SU-DHL-6 (cell line): Measurements from ENCODE around the gene TTC3.

Experiments
- H2AFZ ChIP-seq: fragments of 200-600 bp; sonication (generic); 2 replicates; pipeline ENCODE4 v1.6.1; 2014; ENCODE audit warnings: low read depth, mild to moderate bottlenecking, moderate library complexity, mixed read lengths, antibody characterized with exemption, low read length; ENCODE audit not compliant: severe bottlenecking
- H3F3A ChIP-seq: fragments of 200-600 bp; shearing (Covaris generic); 2 replicates; pipeline ENCODE4 v1.6.0; 2016; ENCODE audit warnings: antibody characterized with exemption, mild to moderate bottlenecking; ENCODE audit not compliant: insufficient read depth
- H3K27ac ChIP-seq: fragments of 200-600 bp; sonication (generic); 2 replicates; pipeline ENCODE4 v1.5.1; 2016; ENCODE audit warnings: low read depth, mild to moderate bottlenecking, low read length, moderate library complexity, mixed read lengths
- H3K27me3 ChIP-seq: fragments of 200-600 bp; sonication (generic), shearing (Covaris generic); 2 replicates; pipeline ENCODE4 v1.6.0; 2014; ENCODE audit warnings: mild to moderate bottlenecking, low read length
- H3K36me3 ChIP-seq: fragments of 200-600 bp; sonication (generic); 2 replicates; pipeline ENCODE4 v1.6.1; 2014; ENCODE audit warnings: mild to moderate bottlenecking, low read length, mixed read lengths
- H3K4me2 ChIP-seq: fragments of 300-600, 200-600 bp; shearing (Covaris generic), sonication (generic); 2 replicates; pipeline ENCODE4 v1.6.0; 2014; ENCODE audit warnings: low read length, low read depth, mild to moderate bottlenecking; ENCODE audit not compliant: poor library complexity, severe bottlenecking
- H3K4me3 ChIP-seq: fragments of 200-600 bp; sonication (generic); 2 replicates; pipeline ENCODE4 v1.5.1; 2014; ENCODE audit warnings: antibody characterized with exemption, low read length, mild to moderate bottlenecking, mixed read lengths; ENCODE audit not compliant: insufficient read depth, poor library complexity, severe bottlenecking
- H3K79me2 ChIP-seq: fragments of 200-600 bp; sonication (generic); 2 replicates; pipeline ENCODE4 v1.6.1; 2014; ENCODE audit warnings: mild to moderate bottlenecking, low read length, moderate library complexity; ENCODE audit not compliant: insufficient read depth
- H3K9ac ChIP-seq: fragments of 200-600 bp; sonication (generic); 2 replicates; pipeline ENCODE4 v1.7.0; 2014; ENCODE audit warnings: mild to moderate bottlenecking, low read length
- H3K9me2 ChIP-seq: fragments of 200-600 bp; sonication (generic); replicated peaks from 2 replicates; pipeline ENCODE4 v1.6.1; 2014; ENCODE audit warnings: low read length; ENCODE audit not compliant: insufficient read depth
- H3K9me3 ChIP-seq: fragments of 200-600 bp; sonication (generic); 2 replicates; pipeline ENCODE4 v1.6.1; 2014; ENCODE audit warnings: low read length, mixed read lengths; ENCODE audit not compliant: insufficient read depth
- H4K20me1 ChIP-seq: fragments of 200-600 bp; sonication (generic); 2 replicates; pipeline ENCODE4 v1.6.1; 2014; ENCODE audit warnings: low read depth, mild to moderate bottlenecking, antibody characterized with exemption, low read length, moderate library complexity, mixed read lengths
- EZH2phosphoT487 ChIP-seq: fragments of 200-600 bp; sonication (generic), shearing (Covaris generic); conservative IDR thresholded peaks from 2 replicates; pipeline ENCODE4 v1.6.1; 2018; ENCODE audit warnings: mild to moderate bottlenecking, antibody characterized with exemption, low read length, moderate library complexity, mixed read lengths
- TF ChIP-seq, protein P1 (sequence below): fragments of 200-600 bp; sonication (generic); IDR thresholded peaks from one replicate; pipeline ENCODE4 v1.5.1; 2017; ENCODE audit warnings: antibody characterized with exemption, mild to moderate bottlenecking, low read length, moderate library complexity; ENCODE audit not compliant: insufficient read depth, poor library complexity, severe bottlenecking

The TTC3 gene

DNA sequence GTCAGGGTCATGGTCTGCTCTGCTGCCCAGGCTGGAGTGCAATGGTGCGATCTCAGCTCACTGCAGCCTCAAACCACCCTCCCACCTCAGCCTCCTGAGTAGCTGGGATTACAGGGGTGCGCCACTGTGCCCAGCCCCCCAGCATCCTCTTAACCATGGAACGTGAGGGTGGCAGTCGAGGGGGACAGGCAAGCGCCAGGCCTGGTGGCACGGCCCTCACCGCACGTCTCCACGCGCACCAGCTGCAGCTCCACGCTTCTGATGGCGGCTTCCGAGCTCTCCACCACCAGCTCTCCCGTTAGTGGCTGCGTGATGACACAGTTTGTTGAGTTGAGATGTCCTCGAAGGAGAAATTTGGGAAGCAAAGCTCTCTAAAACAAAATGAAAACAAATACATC, 154.9 kb downstream of the TTC3 start:
- H3K9me3 ChIP-seq, result no peaks in the 10 kb centered on the region
- no peaks in the 10 kb centered on the region for H3K27me3 ChIP-seq
- H3K4me2 ChIP-seq, result no peak overlapping the region
- H3K4me3 ChIP-seq, result no peak overlapping the region
- peaks cover 4% of the 10 kb centered on the region; the same call in 1 of the 2 replicates for H4K20me1 ChIP-seq
- no peak overlapping the region for H3K27ac ChIP-seq
- peaks cover 10% of the 10 kb centered on the region for H3F3A ChIP-seq
- H3K9me2 ChIP-seq, result no peaks in the 10 kb centered on the region
- no peak overlapping the region for H3K9ac ChIP-seq
- TF ChIP-seq EZH2phosphoT487, result no peak
- TF ChIP-seq, protein P1, sequence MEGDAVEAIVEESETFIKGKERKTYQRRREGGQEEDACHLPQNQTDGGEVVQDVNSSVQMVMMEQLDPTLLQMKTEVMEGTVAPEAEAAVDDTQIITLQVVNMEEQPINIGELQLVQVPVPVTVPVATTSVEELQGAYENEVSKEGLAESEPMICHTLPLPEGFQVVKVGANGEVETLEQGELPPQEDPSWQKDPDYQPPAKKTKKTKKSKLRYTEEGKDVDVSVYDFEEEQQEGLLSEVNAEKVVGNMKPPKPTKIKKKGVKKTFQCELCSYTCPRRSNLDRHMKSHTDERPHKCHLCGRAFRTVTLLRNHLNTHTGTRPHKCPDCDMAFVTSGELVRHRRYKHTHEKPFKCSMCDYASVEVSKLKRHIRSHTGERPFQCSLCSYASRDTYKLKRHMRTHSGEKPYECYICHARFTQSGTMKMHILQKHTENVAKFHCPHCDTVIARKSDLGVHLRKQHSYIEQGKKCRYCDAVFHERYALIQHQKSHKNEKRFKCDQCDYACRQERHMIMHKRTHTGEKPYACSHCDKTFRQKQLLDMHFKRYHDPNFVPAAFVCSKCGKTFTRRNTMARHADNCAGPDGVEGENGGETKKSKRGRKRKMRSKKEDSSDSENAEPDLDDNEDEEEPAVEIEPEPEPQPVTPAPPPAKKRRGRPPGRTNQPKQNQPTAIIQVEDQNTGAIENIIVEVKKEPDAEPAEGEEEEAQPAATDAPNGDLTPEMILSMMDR, result no peak
- H3K79me2 ChIP-seq, result peaks cover 43% of the 10 kb centered on the region
- peaks cover 17% of the 10 kb centered on the region; the same call in 1 of the 2 replicates for H3K36me3 ChIP-seq
- no peak overlapping the region for H2AFZ ChIP-seq

DNA sequence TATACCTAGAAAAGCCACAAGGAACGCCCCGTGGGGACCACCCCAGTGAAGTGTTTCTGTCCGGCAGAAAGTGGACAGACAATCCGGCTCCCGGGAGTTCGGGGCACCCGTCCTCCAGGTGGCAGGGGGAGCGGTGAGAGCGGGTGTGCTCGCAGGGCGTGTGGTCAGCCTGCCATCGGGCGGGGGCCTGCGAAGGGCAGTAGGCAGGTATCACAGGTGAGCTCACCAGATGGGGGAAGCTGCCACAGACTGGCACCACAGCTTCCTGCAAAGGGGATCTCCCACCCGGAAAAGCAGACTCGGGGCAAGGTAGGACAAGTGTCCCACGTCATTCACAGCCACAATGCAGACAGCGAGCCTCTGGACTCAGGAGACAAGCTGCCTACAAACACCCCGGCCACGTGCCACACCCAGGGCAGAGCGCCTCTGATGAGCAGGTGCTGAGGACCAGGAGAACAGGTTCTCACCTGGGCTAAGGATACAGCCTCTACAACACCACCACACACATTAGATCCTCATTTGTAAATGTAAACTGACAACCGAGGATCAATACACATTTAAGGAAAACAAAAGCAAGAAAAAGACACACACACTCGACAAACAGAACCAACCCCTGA, 157.7 kb downstream of the TTC3 start:
- H3K9me2 ChIP-seq, result no peaks in the 10 kb centered on the region
- H3K4me2 ChIP-seq, result no peak overlapping the region
- TF ChIP-seq, protein P1, result no peak
- no peak for TF ChIP-seq EZH2phosphoT487
- H3K79me2 ChIP-seq, result peaks cover 19% of the 10 kb centered on the region; the same call in 1 of the 2 replicates
- no peak overlapping the region for H2AFZ ChIP-seq
- H3K9me3 ChIP-seq, result no peaks in the 10 kb centered on the region
- H3K27me3 ChIP-seq, result no peaks in the 10 kb centered on the region
- H3F3A ChIP-seq, result no peaks in the 10 kb centered on the region
- H3K4me3 ChIP-seq, result no peak overlapping the region
- H3K9ac ChIP-seq, result no peak overlapping the region
- peaks cover 12% of the 10 kb centered on the region; the same call in 1 of the 2 replicates for H3K36me3 ChIP-seq
- H4K20me1 ChIP-seq, result peaks cover 4% of the 10 kb centered on the region; the same call in 1 of the 2 replicates
- no peak overlapping the region for H3K27ac ChIP-seq

DNA sequence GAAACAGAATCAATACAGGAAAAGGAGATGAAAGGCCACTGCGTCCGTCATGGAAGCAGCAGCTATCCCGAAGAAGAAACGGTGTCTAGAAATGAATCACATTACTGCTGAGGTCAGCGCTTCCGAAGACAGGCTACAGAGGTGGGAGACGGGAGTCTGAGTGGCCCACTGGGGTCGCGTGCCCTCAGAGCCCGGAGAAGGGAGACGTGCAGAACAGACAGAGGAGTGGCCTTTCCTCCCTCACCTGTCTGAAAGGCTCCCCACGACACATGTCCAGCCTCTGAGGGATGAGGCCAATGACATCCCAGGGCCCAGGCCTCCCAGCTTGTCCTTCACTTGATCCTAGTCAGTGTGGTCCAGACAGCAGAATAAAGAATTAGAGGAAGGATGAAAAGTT, 158.2 kb downstream of the TTC3 start:
- Histone ChIP-seq H3K4me3 (no peak overlapping the region), H3K36me3 (peaks cover 16% of the 10 kb centered on the region; the same call in 1 of the 2 replicates), H3F3A (no peaks in the 10 kb centered on the region), H3K27me3 (no peaks in the 10 kb centered on the region), H3K4me2 (no peak overlapping the region), H3K79me2 (peaks cover 15% of the 10 kb centered on the region; the same call in 1 of the 2 replicates), H3K9me2 (no peaks in the 10 kb centered on the region), H2AFZ (no peak overlapping the region), H3K9me3 (no peaks in the 10 kb centered on the region), H3K9ac (no peak overlapping the region), H3K27ac (no peak overlapping the region), H4K20me1 (peaks cover 4% of the 10 kb centered on the region; the same call in 1 of the 2 replicates)
- TF ChIP-seq, protein P1, result no peak
- TF ChIP-seq EZH2phosphoT487, result no peak
